NCI-H2107 treated with DMSO at 0.1 percent for 48 hours (cell line): ENCODE results near the gene PCYT1A.
A peak's percentile ranks its signal among the peaks of the same experiment; 100 is the strongest.
"Not testable (repeated sequence)": the region's sequence is repeated elsewhere in the genome, so short reads cannot be mapped to it uniquely, and the experiment has no call there.

ENCODE experiments used
- DNase-seq: peaks from one replicate; lab custom pipeline; 2025; ENCODE audit not compliant: unreplicated experiment; lab: John Stamatoyannopoulos, UW

Gene PCYT1A

DNA sequence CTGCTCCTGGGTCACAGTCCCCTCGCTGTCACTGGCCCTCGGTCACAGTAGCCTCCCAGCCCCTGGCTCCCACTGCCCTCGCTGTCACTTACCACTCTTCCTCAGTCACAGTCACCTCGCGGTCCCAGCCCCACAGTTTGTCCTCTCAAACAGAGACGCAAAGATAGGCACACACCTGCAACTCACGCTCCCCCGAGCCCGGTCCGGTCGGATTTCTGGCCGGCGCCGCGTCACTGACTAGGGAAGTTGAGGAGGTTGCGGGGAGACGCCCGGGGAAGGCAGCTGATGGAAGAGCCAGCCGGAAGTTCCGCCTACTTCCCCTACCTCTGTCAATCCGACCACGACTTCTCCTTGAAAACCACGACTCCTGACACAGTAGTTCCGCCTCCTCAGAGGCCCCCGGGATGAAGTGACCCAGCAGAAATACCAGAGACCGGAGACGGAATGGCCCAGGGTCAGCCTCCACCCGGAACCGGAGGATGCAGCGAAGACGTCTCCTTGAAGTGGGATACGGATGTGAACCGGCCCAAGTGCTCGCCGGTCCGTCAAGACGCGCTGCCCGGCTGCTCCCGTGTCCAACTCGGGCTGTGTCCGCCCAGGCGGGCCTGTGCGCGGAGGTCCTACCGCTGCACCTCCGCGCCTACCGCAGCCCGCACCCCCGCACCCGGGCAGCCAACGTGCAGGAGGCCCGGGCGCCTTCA is at the start of gene PCYT1A:
TSS of gene PCYT1A (minus strand) at position 287 of the 701 bp plus-strand sequence. CDS start 17,195 bp downstream, outside the sequence.
- DNase-seq: peak; percentile 98

DNA sequence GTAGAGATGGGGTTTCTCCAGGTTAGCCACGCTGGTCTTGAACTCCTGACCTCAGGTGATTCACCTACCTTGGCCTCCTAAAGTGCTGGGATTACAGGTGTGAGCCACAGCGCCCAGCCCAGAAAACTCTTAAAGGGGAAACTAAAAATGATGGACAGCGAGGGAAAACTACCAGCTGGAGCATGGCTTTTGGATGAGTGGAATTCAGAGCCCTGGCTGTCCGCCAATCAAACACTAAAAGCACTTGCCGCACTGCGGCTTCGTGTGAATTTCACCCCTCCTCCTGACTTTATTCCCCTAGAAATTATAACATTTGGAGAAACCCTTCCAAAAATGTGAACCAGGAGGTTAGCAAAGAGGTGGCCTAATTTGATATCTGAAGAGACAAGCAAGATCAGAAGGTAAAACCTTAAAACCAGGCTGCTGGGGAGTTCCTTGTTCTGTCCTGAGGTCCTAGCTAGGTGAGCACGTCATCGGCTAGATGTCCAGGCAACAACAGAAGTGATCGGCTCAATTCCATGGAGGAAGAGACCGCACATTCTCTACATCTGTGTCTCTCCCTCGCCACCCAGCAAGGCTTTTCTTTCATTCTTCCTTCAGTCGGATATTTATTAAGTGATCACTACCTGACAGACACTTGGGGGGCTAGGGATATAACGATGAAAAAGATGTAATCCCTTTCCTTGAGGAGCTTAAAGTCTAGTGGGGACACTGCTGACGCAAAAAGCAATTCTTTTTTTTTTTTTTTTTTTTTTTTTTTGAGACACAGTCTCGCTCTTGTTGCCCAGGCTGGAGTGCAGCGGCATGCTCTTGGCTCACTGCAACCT is 49.0 kb upstream of the PCYT1A start:
- DNase-seq: peak; percentile 21

DNA sequence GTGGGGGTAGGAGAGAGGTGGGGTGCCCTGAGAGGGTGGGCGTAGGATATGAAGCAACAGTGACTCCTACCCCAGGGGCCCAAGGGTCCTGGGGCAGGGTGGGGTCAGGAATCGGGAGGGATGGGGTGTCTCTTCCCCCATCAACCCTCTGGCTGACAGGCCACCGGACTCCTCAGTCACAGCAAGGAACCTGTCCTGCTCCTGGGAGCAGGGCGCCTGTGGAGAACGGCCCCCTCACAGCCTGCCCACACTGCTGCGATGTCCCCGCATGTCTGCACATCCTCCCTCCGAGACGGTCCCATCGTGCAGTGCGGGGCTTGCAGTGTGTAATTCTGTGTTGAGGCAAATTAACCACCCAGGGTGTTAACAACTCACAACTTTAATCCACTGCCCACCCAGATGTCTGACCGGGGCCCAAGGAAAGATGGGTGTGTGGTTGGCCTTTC is 48.0 kb upstream of the PCYT1A start:
- DNase-seq: no peak

- no peak for DNase-seq
These were observed 47.5 kb upstream of the PCYT1A start for GRCh38 chr3:196334982-196335381.

- DNase-seq: no peak
These were observed 44.6 kb upstream of the PCYT1A start for GRCh38 chr3:196332168-196332567.

GRCh38 chr3:196327405-196327804 is 39.9 kb upstream of the PCYT1A start:
- no peak for DNase-seq

DNA sequence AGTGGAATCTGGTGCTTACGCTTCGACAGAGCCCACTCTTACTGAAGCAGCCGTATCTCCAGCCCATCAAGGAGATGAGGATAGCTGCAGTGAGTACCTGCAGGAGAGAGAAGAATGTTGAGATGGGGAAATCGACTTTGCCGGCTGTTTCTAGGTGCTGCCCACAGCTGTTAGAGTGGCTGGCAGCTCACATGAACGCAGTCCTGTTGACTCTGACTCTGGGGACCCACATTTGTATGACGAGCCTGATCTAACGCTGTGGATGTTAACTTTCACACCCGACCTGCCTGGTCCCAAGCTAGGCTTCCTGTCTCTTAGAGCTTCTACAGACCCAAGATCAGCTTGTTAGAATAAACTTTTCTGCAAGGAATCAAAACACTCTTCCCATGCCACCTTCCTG is 39.4 kb upstream of the PCYT1A start:
- no peak for DNase-seq

DNA sequence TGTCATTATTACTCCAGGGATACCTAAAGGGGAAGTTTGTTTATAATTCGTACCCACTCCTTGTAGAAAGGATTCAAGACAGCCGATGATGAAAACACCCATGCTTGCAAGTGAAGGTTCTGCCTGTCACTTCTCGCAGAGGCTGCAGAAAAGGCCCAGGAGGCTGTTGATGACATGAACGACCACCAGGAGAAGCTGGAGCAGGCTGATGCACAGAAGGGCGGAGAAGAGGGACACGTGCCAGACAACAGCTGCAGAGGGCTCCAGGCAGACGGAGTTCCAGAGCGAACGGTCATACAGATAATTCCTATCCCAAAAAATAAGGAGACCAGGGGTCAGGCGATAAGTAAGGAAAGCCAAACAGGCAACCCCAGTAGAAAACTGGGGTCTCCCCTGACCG is 36.2 kb upstream of the PCYT1A start:
- no peak for DNase-seq

DNA sequence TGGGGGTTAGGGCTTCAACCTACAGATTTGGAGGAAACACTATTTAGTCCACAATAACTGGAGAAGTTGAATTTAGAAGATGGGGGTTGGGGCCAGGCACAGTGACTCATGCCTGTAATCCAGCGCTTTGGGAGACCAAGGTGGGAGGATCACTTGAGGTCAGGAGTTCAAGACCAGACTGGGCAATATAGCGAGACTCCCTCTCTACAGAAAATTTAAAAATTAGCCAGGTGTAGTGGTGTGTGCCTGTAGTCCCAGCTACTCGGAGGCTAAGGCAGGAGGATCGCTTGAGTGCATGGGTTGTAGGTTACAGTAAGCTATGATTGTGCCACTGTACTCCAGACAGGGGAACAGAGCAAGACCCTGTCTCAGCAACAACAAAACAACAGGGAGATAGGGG is 35.5 kb upstream of the PCYT1A start:
- no peak for DNase-seq

GRCh38 chr3:196321162-196321561 is 33.6 kb upstream of the PCYT1A start:
- no peak for DNase-seq

GRCh38 chr3:196320137-196320536 is 32.6 kb upstream of the PCYT1A start:
- no peak for DNase-seq

DNA sequence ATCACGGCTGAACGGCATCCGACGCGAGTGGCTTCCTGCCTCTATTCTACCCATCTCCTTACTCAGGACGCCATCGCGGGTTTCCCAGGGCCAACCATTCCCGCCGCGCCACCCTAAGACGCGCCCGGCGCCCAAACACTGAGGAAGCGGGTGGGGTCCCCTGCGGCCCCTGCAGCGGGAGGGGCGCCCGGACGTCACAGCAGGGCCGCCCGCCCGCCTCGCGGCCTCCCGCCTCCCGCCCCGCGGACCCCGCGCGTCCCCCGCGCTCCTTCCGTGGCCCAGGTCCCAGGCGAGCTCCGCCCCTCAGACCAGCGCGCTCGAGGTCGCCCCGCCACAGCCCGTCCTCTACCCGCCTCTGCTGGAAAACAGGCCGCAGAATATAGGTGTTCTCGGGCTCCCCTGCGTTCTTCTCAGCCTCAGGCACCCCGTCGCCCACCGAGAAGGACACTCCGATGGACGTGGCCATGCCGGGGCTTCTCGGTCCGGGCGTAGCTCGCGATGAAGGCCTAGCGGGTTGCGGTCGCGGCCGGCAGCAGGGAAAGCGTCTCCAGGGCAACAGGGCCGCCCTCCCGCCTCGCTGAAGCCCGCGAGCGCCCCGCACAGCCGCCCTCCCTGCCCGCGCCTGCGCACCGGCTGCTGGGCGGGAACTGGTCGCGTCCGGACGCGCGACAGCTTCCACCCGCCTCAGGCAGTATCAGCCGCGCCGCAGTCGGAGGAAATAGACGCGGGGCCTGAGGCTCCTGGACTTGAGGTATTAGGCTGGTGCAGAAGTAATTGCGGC is 30.4 kb upstream of the PCYT1A start, which contains the start of gene DYNLT2B:
TSS of gene DYNLT2B (minus strand) at position 554 of the 781 bp plus-strand sequence. CDS start at position 466, 88 bp downstream.
- peak; percentile 89 for DNase-seq

- DNase-seq: not testable (repeated sequence)
These were observed 29.5 kb upstream of the PCYT1A start for GRCh38 chr3:196316799-196317686.

- DNase-seq: no peak
These were observed 28.3 kb upstream of the PCYT1A start for GRCh38 chr3:196315821-196316220.

DNA sequence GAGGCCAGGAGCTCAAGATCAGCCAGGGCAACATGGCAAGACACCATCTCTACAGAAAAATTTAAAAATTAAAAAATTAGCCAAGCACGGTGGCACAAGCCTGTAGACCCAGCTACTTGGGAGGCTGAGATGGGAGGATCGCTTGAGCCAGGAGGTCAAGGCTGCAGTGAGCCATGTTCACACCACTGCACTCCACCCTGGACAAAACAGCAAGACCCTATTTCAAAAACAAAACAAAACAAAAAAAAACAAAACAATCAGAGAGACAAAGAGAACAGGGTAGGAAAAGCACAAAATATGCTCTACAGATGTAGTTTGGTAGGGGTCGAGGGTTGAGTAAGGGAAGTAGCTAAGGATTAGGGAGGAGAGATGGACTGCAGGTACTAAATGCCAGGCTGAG is 27.1 kb upstream of the PCYT1A start:
- no peak for DNase-seq

- not testable (repeated sequence) for DNase-seq
These were observed 26.6 kb upstream of the PCYT1A start for GRCh38 chr3:196314086-196314485.

DNA sequence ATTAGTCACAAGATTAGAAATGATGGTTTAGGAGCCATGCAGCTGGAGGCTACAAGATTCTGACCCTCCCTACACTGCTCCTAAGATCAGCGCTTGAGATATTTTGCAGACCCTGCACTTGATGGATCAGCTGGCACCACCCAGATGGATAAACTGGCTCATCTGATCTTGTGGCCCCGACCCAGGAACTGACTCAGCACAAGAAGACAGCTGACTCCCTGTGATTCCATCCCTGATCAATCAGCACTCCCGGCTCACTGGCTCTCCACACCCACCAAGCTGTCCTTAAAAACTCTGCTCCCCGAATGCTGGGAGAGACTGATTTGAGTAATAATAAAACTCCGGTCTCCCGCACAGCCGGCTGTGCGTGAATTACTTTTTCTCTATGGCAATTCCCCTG is 15.4 kb upstream of the PCYT1A start:
- DNase-seq: not testable (repeated sequence)

DNA sequence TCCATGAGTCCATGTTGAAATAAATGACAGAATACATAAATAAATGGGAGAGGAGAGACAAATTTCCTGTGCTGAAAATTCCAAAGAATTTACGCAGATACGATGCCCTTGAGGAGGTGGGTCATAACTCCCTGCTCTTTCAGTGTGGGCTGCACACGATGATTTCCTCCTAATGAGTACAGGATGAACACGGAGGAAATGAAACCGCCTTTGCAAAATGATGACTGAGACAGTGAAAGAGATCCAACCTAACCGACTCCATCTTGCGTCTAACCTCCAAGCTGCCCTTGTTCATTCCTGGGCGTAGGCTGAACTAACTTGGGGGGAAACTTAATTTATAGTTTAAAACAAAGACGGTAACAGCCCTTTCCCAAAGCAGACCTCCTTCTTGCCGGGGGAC is 15.0 kb upstream of the PCYT1A start:
- not testable (repeated sequence) for DNase-seq

- no peak for DNase-seq
These were observed 11.0 kb upstream of the PCYT1A start for GRCh38 chr3:196298521-196298920.

DNA sequence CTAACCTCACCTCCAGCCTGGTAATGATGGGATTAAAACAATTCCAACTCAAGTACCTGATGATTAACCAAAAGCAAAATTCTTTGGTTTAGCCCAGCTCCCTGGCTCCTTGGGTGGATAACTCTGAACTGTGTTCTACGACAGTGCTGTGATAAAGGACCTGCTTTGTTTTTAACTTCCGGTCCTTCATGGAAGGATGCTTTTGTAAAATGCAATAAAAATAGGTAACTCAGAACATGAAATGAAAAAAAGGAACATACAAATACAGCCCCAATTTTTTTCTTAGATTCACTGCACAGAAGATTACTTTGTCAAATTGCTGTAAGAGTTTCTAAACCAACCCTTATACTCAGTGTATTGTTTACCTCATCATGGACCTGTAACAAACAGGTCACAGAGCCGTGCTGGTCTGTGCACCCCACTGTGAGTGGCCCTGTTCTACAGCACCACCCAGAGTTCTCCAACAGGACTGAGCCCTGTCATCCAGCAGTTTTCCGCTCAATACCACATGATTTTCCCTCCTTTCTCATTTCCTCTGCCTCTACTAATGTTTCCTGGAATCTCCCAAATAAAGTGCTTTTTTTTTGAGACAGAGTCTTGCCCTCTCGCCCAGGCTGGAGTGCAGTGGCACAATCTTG is 4.9 kb upstream of the PCYT1A start:
- DNase-seq: no peak
